Ovary (tissue), 9 donors: ENCODE measurements around the gene RSPH9. TPM values are rescaled to one million over a fixed set of nuclear protein-coding genes. Genes with fewer than 3 reads are reported as not detected.

Experiments
- DNase-seq, 5 donors: peaks; one replicate each; pipeline ENCODE4 v3.0.0-alpha.2; 2019 to 2020
- H3K27ac ChIP-seq, 2 donors: fragments of 200-600 bp; one replicate each; pipeline versions ENCODE4 v1.5.1 to v1.8.0; 2019 to 2022
- H3K27me3 ChIP-seq: fragments of 200-600 bp; one replicate; pipeline ENCODE4 v1.8.0; 2022
- H3K36me3 ChIP-seq: fragments of 200-600 bp; sonication (generic); one replicate; pipeline ENCODE4 v1.5.1; 2019
- H3K4me1 ChIP-seq: one replicate; pipeline ENCODE4 v1.8.1; 2013; ENCODE audit warnings: mild to moderate bottlenecking, moderate library complexity; ENCODE audit not compliant: insufficient read depth
- H3K4me3 ChIP-seq: fragments of 200-600 bp; sonication (generic); one replicate; pipeline ENCODE4 v1.5.1; 2017
- H3K9me3 ChIP-seq, 2 donors: fragments of 200-600 bp in 1 of 2; sonication (generic) in 1 of 2; one replicate each; pipeline versions ENCODE4 v1.5.1 to v1.8.1; 2013 to 2019; ENCODE audit warnings: mild to moderate bottlenecking in 1 of 2, moderate library complexity in 1 of 2
- EP300 ChIP-seq: sonication (generic); formaldehyde crosslinking; IDR thresholded peaks from one replicate; pipeline ENCODE4 v1.6.1; 2017; ENCODE audit warnings: antibody characterized with exemption
- POLR2A ChIP-seq: fragments of 450-650 bp; IDR thresholded peaks from one replicate; pipeline ENCODE4 v1.6.1; 2017; ENCODE audit warnings: antibody characterized with exemption, mild to moderate bottlenecking, moderate library complexity
- WGBS, 3 donors: extraction: QIAGEN DNeasy Blood & Tissue Kit in 1 of 3; methylation state at CpG; one replicate each; pipeline versions ENCODE4 v1.1.5 to v1.1.7; 2013 to 2017; 5-methylcytosine and 5-hydroxymethylcytosine counted together
- intact Hi-C, 4 donors: fragments of 100-400 bp; cut with DNase I; formaldehyde crosslinking; loops; one replicate each; pipeline versions ENCODE4 v1.11.0 to v1.15.1; 2022 to 2023
- polyA plus RNA-seq, 2 donors: library from polyadenylated mRNA; stranded (reverse); fragments of 200-250 nt in 1 of 2; fragments of 350-450 nt in 1 of 2; fragmentation: Illumina TruSeq in 1 of 2; extraction: RNeasy Lipid Tissue Mini Kit (QIAGEN cat#74804) in 1 of 2; gene quantifications; one replicate each; pipeline ENCODE4 v1.2.3, GENCODE V29; 2013 to 2014
- total RNA-seq, 7 donors: library from RNA; depleted of rRNA in 2 of 7; stranded (reverse); fragments of >200 nt in 2 of 7; fragmentation: NEBNext Ultra II Directional in 3 of 7; extraction: Animal tissue kit (Norgen Biotek cat#: 25700) in 3 of 7; gene quantifications; one replicate each; pipeline versions ENCODE4 v1.1.0 to v1.2.4, GENCODE V29; 2016 to 2023
- TF ChIP-seq, protein P1 (sequence below), 3 donors: fragments of 450-650 bp in 2 of 3; fragments of 200-600 bp in 1 of 3; IDR thresholded peaks; one replicate each; pipeline versions ENCODE4 v1.5.1 to v1.8.0; 2016 to 2022; ENCODE audit warnings: antibody characterized with exemption in 3 of 3, mild to moderate bottlenecking in 1 of 3
- donor health status: DM: no; HTN: no; CAD: no; lungs with moderate emphysema.
- donor health status: DM: no; HTN: no; CAD: no.
- donor health status: Bipolar disorder and iron deficiency.
- donor health status: DM: yes; HTN: yes; CAD: no.
- donor health status: DM: no; HTN: no; CAD: no.
- donor health status: DM: yes; HTN: yes; CAD: no.

The RSPH9 gene
- total and polyA plus RNA-seq, 9 donors: 0.20 to 4.7 (median 0.44) TPM; not detected in 1

DNA sequence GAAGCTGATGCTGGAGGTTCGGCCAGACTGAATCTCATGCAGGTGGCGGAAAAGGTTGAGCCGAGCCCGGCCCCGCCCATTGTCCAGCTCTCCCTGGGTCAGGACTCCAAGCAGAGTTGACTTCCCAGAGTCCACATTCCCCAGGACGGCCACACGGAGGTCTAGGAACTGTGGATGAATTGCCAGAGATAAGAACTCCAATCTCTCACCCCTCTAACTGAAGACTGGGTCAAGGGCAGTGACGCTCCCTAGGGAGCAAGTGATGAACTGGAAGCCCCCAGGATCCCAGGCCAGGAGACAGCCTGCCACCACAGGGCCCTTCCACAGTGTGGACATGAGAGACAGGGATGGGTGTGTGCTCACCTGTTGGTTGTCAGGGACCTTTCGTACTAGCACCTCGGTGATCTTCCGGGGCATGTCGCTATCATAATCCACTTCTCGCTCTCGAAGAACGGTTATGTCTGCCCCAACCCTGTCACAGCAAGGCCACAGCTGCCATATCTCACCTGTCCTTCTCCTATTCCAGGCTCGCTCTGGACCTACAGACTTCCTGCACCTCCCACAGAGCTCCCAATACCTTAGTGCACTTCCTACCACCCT lies 19.3 kb upstream of the RSPH9 start:
- peaks cover 6% of the 10 kb centered on the region for H3K4me1 ChIP-seq
- TF ChIP-seq, protein P1, sequence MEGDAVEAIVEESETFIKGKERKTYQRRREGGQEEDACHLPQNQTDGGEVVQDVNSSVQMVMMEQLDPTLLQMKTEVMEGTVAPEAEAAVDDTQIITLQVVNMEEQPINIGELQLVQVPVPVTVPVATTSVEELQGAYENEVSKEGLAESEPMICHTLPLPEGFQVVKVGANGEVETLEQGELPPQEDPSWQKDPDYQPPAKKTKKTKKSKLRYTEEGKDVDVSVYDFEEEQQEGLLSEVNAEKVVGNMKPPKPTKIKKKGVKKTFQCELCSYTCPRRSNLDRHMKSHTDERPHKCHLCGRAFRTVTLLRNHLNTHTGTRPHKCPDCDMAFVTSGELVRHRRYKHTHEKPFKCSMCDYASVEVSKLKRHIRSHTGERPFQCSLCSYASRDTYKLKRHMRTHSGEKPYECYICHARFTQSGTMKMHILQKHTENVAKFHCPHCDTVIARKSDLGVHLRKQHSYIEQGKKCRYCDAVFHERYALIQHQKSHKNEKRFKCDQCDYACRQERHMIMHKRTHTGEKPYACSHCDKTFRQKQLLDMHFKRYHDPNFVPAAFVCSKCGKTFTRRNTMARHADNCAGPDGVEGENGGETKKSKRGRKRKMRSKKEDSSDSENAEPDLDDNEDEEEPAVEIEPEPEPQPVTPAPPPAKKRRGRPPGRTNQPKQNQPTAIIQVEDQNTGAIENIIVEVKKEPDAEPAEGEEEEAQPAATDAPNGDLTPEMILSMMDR (IDR thresholded peaks at IDR 0.05): no peak
- TF ChIP-seq POLR2A (no peak), EP300 (no peak)
- no peaks in the 10 kb centered on the region for H3K9me3 ChIP-seq
- H3K36me3 ChIP-seq: no peaks in the 10 kb centered on the region
- H3K27me3 ChIP-seq: no peaks in the 10 kb centered on the region
- H3K4me3 ChIP-seq: no peak overlapping the region
- WGBS, 3 donors: 89 to 91% (median 90%) methylated on average over 16 of the region's 16 CpGs
- intact Hi-C loops: no loop called here
- DNase-seq: peak in 1 of 5 donors; percentile 33
- no peak overlapping the region for H3K27ac ChIP-seq

DNA sequence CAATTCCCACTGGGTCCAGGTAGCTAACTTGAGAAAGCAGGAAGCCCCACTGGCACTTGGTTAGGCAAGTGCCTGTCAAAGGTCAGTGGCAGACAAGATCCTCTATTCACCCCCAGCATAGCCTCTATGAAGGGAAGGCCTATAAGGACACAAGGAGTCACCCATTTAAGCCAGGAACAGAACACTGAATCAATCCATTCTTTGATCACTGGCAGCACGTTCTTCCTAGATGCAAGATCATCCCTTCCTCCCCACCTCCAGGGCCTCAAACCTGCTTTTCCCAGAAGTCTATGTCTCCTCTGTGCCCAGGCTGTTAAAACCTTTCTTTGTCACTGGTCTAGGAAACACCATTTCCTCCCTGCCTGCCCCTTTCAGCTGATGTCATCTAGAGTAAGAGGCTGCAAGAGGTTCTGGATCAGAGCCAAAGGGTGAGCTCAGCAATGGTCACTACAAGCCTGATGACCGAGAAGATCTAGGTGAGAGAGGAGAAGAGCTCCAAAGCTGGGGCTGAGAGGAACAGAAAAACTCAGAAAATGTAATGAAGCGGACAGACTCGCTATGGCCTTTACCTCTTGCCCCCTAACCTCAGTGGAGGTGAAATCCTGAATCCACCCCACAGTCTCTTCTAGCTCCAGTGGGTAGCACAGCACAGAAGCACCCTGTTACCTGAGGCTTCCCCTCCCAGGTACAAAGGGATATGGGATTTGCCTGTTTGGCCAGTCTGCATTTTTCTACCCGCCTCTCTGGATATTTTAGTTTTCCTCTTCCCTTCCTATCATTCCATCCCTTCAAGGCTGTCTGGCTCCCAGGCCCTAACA lies 17.6 kb upstream of the RSPH9 start:
- intact Hi-C loops: no loop called here
- Histone ChIP-seq H3K4me1 (peaks cover 6% of the 10 kb centered on the region), H3K9me3 (no peaks in the 10 kb centered on the region), H3K27me3 (no peaks in the 10 kb centered on the region), H3K36me3 (no peaks in the 10 kb centered on the region), H3K4me3 (no peak overlapping the region), H3K27ac (no peak overlapping the region)
- 70 to 72% (median 72%) methylated on average over 5 of the region's 5 CpGs for WGBS, 3 donors
- DNase-seq: peak in 4 of 5 donors; percentile 33 to 77 (median 61)
- no peak for TF ChIP-seq POLR2A
- TF ChIP-seq, protein P1 (IDR thresholded peaks at IDR 0.05): no peak
- peak; percentile 22 for TF ChIP-seq EP300

DNA sequence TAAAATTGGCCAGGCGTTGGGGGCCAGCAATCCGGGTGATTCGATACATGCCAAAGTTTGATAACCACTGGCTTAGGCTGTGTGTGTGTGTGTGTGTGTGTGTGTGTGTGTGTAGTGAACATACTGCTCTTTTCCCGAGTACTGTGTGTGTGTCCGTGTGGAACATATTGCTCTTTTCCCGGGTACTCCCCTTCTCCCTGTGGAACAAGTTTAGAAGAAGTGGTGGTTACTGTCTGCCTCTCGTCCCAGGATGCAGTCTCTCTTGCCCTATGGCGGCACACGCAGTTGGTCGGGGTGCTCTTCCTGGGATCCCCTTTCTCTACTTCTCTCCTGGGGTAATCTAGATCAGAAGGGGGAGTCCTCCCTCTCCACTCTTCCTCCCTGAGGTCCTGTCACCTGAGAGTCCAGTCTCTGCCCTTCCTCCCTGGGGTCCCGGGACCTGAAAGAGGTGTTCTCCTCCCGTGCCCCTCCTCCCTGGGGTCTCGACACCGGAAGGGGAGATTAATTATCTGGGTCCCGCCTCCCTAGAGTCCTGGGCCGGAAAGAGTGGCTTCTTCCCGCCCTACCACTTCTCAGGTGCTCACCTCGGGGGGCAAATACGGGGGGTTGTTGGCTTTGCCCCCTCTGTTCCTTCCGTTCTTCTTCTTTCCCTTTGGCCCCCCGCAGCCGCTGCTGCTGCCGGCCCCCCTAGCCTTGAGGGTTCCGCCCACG lies 16.3 kb upstream of the RSPH9 start:
- DNase-seq: peak; percentile 49 to 73 (median 59)
- intact Hi-C loops: no loop called here
- H3K27me3 ChIP-seq: no peaks in the 10 kb centered on the region
- peak overlapping the region; percentile 100 for H3K4me3 ChIP-seq
- 0 to 1% (median 0%) methylated on average over 25 of the region's 25 CpGs for WGBS, 3 donors
- H3K36me3 ChIP-seq: no peaks in the 10 kb centered on the region
- H3K4me1 ChIP-seq: peaks cover 6% of the 10 kb centered on the region
- no peak for TF ChIP-seq EP300
- TF ChIP-seq, protein P1 (IDR thresholded peaks at IDR 0.05): no peak
- no peak for TF ChIP-seq POLR2A
- no peaks in the 10 kb centered on the region for H3K9me3 ChIP-seq
- H3K27ac ChIP-seq: peak overlapping the region; percentile 72 to 83

DNA sequence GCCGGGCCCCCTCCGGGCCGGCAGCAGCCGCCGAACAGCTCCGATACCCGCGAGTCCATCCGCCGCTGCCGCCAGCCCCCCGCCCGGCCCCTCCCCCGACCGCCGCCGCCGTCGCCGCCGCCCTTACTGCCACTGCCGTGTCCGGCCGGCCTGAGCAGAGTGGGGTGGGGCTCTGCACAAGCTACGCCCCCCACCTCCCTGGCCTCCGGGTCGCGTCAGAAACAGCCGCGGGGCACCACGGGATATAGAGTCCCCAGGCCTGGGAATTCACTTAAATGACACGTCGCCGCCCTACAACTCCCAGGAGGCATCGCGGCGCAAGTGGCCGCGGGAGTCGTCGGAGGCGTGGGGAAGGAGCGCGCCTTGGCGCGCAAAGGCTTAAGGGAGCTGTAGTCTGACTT lies 15.7 kb upstream of the RSPH9 start, which contains the start of gene GTPBP2:
GTPBP2 (minus strand) TSS at position 161 of the 401 bp plus-strand sequence; CDS start at position 59, 102 bp downstream.
- DNase-seq: peak; percentile 97 to 99 (median 98)
- intact Hi-C loops: no loop called here

More for the DNA sequence above, 15.7 kb upstream of the RSPH9 start, which contains the start of gene GTPBP2:
- Histone ChIP-seq H3K27ac (peak within 1 kb of the TSS; percentile 80 to 84), H3K4me1 (peaks cover 6% of the 10 kb centered on the region), H3K9me3 (no peaks in the 10 kb centered on the region), H3K4me3 (peak within 1 kb of the TSS; percentile 100), H3K27me3 (no peaks in the 10 kb centered on the region), H3K36me3 (no peaks in the 10 kb centered on the region)
- 0% methylated on average over 27 to 46 of the region's 46 CpGs for WGBS, 3 donors
- TF ChIP-seq POLR2A: no peak
- TF ChIP-seq, protein P1 (IDR thresholded peaks at IDR 0.05): no peak
- no peak for TF ChIP-seq EP300
